NCI-H2029 treated with DMSO at 0.1 percent for 48 hours (cell line): Measurements from ENCODE around the gene TSEN15.

Source experiments
- DNase-seq: peaks from one replicate; lab custom pipeline; 2025; lab: John Stamatoyannopoulos, UW

TSEN15 gene

GRCh38 chr1:184051485-184052193 lies at the start of gene TSEN15:
Gene TSEN15 (plus strand): TSS chr1:184051730. CDS start chr1:184051756, 26 bp downstream.
- no peak for DNase-seq

DNA sequence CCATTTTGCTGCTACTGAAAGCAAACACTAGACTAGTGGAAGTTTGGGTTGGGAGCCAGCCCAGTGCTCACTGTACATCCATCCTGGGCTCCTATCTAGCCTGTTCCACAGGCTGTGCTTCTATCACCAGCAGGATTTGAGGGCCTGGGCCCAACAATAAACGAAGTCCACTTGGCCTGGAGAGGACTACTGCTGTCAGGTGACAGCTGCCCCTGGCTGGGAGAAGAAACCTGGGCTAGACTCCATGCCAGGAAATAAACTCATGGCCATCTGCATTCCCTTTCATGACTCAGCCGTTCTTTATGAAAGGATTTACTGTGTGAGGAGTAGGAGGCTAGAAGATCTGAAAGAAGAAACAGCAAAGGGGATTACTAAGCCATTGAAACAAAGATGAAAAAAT lies 49.5 kb upstream of the TSEN15 start:
- no peak for DNase-seq

- no peak for DNase-seq
These were observed 46.6 kb upstream of the TSEN15 start for GRCh38 chr1:184004935-184005334.

DNA sequence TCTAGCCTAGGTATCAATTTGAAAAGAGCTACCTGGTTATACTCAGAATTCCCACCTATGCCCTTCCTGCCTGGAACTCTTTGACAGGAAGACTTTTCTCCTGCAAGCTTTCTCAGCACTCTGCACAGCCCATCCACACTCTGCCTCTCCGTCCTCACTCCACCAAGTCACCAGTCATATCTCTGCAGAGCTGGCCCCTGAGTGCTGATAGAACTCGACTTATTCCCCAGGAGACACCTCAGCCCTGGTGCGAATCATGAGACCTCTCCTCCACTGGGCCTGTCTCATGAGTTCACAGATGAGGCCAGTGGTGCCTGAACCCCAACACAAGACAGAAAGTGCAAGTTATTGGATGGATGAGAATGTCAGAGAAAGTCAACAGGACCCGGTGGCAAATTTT lies 46.0 kb upstream of the TSEN15 start:
- no peak for DNase-seq

DNA sequence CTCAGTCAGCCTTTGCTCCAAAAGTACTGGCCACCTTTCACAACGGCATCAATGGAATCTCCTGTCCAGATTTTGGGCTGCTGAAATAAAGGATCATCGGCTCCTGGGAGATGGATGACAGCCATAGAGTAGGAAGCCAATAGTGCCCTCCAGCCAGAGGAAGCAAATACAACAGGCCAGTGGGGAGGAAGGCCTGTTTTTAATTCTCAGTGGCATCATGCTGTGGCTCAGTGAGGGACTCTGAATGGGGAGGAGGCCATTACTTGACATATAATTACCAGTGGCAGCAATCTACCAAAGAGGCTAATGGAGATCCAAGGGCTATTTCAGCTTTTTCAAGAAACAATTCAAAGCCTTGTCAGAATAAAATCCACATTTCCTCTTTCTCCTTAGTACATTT lies 40.7 kb upstream of the TSEN15 start:
- DNase-seq = no peak

- no peak for DNase-seq
These were observed 39.3 kb upstream of the TSEN15 start for GRCh38 chr1:184012187-184012586.

GRCh38 chr1:184014271-184014670 lies 37.3 kb upstream of the TSEN15 start:
- DNase-seq = no peak

GRCh38 chr1:184016169-184016568 lies 35.4 kb upstream of the TSEN15 start:
- no peak for DNase-seq

DNA sequence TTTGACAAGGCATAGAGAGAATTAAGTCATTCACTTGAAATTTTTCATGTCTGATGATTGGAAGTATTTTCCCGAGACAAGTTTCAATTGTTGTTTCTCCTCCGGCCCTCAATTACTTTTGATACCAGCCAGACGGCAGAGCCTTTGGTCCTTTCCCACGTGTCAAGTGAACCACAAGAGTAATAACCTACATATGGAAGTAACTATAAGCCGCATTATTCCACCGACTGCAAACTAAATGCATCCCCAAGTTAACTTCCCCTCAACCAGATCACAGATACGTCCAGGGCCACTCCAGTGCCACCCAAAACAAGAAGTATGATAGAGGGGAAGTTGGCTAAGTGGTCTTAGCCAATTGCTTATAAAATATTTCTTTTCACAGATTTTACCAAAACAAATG lies 34.2 kb upstream of the TSEN15 start:
- no peak for DNase-seq

DNA sequence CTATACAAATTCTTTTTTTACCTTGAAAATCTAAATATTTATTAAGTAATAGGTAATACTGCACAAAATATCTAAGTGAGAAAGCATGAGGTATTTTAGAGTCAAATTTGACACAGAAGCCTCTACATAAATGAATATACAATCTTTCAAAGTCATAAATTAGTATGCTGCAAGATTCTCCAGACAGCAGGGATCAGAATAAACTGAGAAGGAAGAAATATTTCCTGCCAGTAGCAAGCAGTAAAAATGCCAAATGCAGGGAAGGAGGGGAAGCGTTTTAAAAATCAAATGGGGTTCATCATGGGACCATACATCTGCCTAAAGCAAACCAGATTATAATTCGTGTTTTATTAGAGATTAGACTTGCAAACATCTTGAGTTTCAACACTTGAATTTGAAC lies 32.9 kb upstream of the TSEN15 start:
- no peak for DNase-seq

- DNase-seq = no peak
These were observed 32.5 kb upstream of the TSEN15 start for GRCh38 chr1:184019069-184019468.

- DNase-seq = no peak
These were observed 32.0 kb upstream of the TSEN15 start for GRCh38 chr1:184019506-184019905.

DNA sequence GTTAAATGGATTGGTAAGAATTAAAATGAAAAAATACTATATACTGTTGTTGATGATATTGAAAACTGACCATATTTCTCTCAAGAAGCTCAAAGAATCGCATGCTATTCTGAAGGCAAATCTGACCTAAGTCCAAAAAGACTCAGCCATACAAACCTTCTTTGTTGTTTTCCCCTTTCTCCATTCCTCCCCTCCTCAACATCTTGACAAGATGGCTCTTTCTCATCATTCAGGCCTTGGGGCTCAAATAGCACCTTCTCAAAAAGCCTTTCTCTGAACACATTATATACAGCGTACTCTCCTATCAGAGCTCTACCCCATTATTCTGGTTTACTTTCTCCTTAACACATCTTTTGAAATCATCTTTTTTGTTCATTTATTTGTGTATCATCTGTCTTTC lies 31.2 kb upstream of the TSEN15 start:
- DNase-seq = no peak

DNA sequence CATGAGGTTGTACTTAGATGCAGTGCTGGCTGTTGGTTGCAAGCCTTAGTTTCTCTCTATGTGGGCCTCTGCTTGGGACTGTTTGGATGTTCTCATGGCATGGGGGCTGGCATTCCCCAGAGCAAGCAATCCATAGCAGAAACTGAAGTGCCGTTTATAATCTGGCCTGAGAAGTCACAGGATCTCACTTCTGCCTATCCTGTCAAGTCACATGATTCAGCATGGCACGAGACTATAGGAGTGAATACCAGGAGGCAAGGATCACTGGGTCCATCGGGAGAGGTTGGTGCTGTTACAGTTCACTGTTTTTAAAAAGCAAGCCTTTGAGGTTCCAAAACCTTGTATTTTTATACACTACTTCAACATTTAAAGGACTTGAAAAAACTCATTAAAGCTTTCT lies 30.7 kb upstream of the TSEN15 start:
- no peak for DNase-seq

GRCh38 chr1:184021728-184022127 lies 29.8 kb upstream of the TSEN15 start:
- no peak for DNase-seq

DNA sequence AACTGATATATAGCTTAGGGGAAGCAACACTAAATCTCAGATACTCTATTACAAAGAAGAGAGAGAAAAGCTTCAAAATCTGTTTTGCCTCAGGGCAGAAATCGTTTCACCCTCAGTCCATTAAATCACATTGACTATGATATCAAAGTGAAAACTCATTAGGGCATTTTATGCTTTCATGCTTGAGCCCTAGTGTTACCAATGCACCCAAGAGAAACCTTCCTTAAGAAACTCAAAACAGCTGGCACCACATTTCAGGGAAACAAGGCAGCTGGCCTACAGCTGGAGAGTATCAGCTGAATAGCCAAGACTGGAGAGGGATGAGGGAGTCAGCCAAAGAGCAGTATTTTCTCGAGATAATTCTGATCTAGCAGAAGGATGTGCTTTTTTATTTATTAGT lies 28.9 kb upstream of the TSEN15 start:
- DNase-seq = no peak

DNA sequence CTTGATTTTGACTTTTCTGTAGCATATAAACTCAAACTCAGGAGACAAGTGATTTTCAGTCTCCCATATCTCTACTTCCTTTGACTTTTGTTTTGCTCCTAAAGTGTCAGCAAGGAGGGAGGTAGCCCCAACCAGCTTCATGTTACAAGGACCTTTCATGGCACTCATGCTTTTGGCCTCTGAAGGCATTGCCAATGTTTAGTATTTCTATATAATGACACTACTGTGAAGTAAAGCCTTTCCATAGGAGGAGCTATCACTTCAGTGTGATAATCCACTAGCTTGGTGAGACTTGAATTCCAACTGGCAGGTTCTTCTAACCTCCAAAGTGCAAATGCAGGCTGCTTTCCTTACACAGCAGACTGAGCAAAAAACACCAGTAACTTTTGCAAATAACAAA lies 28.4 kb upstream of the TSEN15 start:
- DNase-seq = no peak

DNA sequence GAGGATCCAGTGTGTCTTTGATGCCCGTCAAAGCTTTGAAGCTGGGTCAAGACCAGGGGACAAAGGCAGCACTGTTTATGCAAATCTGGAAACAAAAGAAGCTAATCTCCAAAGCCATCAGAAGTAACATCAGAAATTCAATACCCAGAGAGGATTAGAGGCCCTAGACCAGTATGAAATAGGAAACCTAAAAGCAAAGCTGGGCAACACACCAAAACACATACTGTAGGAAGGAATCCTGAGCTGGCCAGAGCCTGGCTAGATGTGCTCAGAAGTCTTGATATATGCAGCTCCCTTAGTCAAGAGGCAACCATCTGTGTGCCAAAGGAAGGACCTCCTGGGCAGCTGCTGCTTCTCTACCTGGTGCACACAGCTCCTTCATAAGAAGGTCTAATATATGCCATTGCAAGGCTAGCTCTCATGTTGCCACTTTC lies 26.3 kb upstream of the TSEN15 start:
- peak; percentile 76 for DNase-seq

- no peak for DNase-seq
These were observed 23.5 kb upstream of the TSEN15 start for GRCh38 chr1:184027826-184028695.

DNA sequence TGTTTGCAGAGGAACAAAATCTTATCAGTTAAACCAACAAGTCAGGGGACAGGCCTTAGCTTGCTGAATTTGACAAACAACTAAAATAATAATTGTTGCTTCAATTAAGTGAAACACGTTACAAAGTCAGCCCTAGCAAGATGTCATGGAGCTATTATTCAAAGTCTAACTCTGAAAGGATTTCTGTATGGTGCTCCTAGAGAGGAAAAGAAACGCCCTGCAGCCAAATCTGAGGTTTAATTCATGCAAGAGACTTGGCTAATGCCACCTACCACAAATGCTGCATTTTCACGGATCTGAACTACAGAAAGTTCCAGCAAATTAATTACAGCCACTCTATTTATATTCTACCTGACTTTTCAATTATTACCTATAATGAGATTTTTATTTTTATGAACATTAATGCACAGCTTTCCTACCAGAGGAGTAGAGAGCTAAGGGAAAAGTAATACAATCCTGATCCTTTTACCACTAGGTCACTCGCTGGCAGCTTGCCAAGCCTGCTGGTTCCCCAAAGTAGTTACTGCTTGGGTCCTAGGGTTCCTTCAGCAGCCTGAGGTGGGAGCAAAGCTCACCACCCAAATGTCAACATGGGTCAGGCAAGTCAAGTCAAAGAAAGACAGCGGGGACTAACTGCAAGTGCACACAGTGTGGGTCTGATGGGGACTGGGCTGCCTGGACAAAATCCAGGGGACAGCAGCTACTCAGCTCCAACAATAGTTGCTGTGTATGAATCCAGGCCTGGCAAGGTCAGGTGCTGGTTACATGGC lies 22.5 kb upstream of the TSEN15 start:
- DNase-seq = no peak

GRCh38 chr1:184030433-184031091 lies 21.0 kb upstream of the TSEN15 start:
- DNase-seq = no peak

DNA sequence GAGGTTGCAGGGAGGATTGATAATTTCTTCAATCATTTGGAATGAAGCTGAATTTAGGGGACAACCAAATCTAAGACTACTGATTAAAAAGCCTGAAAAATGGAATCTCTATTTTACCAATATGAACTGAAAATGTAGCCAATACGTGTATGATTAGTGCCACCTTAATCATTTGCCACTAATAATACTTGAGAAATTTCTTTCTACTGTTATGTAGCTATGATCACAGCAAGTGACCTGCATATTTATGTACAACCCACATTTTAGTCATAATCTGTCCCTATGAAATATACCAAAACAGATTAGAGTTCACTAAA lies 20.5 kb upstream of the TSEN15 start:
- no peak for DNase-seq
